Occipital lobe (tissue), 2 donors: ENCODE data around the gene GPX2. TPM values are rescaled to one million over a fixed set of nuclear protein-coding genes. Genes with fewer than 3 reads are reported as not detected.

Experiments used
- DNase-seq: peaks from one replicate; lab custom pipeline; 2025; lab: John Stamatoyannopoulos, UW
- total RNA-seq: library from RNA; depleted of rRNA; stranded (reverse); fragments of >200 nt; gene quantifications from one replicate; pipeline ENCODE4 v1.2.3, GENCODE V29; 2014

The GPX2 gene
- total RNA-seq, 1 donor from 2014 or later, result not detected

- no peak for DNase-seq
These were observed 2.1 kb downstream of the GPX2 start for GRCh38 chr14:64940336-64940910.

- DNase-seq, result no peak
These were observed 2.7 kb downstream of the GPX2 start for GRCh38 chr14:64939817-64940190.

GRCh38 chr14:64938972-64939816 is 3.4 kb downstream of the GPX2 start:
- no peak for DNase-seq

GRCh38 chr14:64937821-64938193 is 4.7 kb downstream of the GPX2 start:
- DNase-seq, result no peak

GRCh38 chr14:64937171-64937820 is 5.2 kb downstream of the GPX2 start:
- DNase-seq, result no peak

GRCh38 chr14:64935508-64935907 is 7.0 kb downstream of the GPX2 start:
- DNase-seq, result no peak

- no peak for DNase-seq
These were observed 8.1 kb downstream of the GPX2 start for GRCh38 chr14:64934338-64934929.

GRCh38 chr14:64932231-64932630 is 10.3 kb downstream of the GPX2 start:
- no peak for DNase-seq

- DNase-seq, result no peak
These were observed 11.4 kb downstream of the GPX2 start for GRCh38 chr14:64931123-64931522.

- DNase-seq, result no peak
These were observed 12.3 kb downstream of the GPX2 start for GRCh38 chr14:64930085-64930843.

- DNase-seq, result no peak
These were observed 13.6 kb downstream of the GPX2 start for GRCh38 chr14:64929014-64929359.

GRCh38 chr14:64928239-64929013 is 14.1 kb downstream of the GPX2 start:
- DNase-seq, result no peak

- DNase-seq, result no peak
These were observed 15.5 kb downstream of the GPX2 start for GRCh38 chr14:64927031-64927430.

- no peak for DNase-seq
These were observed 16.0 kb downstream of the GPX2 start for GRCh38 chr14:64926398-64926995.

- DNase-seq, result no peak
These were observed 19.5 kb downstream of the GPX2 start for GRCh38 chr14:64923015-64923414.

- DNase-seq, result no peak
These were observed 22.1 kb downstream of the GPX2 start for GRCh38 chr14:64920465-64920864.

GRCh38 chr14:64919618-64920017 is 22.9 kb downstream of the GPX2 start:
- no peak for DNase-seq

GRCh38 chr14:64919215-64919614 is 23.3 kb downstream of the GPX2 start:
- no peak for DNase-seq

- no peak for DNase-seq
These were observed 24.3 kb downstream of the GPX2 start for GRCh38 chr14:64918216-64918615.

GRCh38 chr14:64915797-64916196 is 26.7 kb downstream of the GPX2 start:
- DNase-seq, result no peak

GRCh38 chr14:64915029-64915424 is 27.5 kb downstream of the GPX2 start:
- no peak for DNase-seq
